Measurements from ENCODE around the gene MYOM3.

DNA sequence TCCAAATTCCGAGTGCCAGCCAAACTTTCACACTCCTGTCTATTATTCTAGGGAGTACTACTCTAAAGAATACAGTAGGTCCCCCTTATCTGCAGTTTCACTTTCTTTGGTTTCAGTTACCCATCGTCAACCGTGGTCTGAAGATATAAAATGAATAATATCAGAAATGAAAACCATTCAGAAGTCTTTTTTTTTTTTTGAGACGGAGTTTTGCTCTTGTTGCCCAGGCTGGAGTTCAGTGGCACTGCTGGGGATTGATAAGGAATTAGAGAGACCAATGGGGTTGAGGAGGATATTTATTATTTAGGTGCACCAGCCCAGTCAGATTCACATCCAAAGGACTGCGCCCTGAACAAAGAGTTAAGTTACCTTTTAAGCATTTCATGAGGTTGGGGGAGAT is 79.0 kb downstream of the MYOM3 start:
- no peak for TF ChIP-seq POLR2A (IDR thresholded peaks at IDR 0.05)
- TF ChIP-seq, protein P1, sequence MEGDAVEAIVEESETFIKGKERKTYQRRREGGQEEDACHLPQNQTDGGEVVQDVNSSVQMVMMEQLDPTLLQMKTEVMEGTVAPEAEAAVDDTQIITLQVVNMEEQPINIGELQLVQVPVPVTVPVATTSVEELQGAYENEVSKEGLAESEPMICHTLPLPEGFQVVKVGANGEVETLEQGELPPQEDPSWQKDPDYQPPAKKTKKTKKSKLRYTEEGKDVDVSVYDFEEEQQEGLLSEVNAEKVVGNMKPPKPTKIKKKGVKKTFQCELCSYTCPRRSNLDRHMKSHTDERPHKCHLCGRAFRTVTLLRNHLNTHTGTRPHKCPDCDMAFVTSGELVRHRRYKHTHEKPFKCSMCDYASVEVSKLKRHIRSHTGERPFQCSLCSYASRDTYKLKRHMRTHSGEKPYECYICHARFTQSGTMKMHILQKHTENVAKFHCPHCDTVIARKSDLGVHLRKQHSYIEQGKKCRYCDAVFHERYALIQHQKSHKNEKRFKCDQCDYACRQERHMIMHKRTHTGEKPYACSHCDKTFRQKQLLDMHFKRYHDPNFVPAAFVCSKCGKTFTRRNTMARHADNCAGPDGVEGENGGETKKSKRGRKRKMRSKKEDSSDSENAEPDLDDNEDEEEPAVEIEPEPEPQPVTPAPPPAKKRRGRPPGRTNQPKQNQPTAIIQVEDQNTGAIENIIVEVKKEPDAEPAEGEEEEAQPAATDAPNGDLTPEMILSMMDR (IDR thresholded peaks at IDR 0.05), result no peak

Measured in prostate gland (tissue), 2 donors.